NOMO-1 (cell line): Measurements from ENCODE around the gene GNG2.

Experiments used
- DNase-seq, 2 experiments: peaks; one replicate each; lab custom pipeline; 2025; ENCODE audit not compliant: unreplicated experiment in 2 of 2; lab: John Stamatoyannopoulos, UW

GNG2 gene

GRCh38 chr14:51884086-51884927 is 23.9 kb downstream of the GNG2 start:
- DNase-seq, result peak; percentile 83 to 97

GRCh38 chr14:51889851-51890250 is 29.4 kb downstream of the GNG2 start:
- no peak for DNase-seq

- no peak for DNase-seq
Observed at GRCh38 chr14:51894250-51894649, 33.8 kb downstream of the GNG2 start.

- DNase-seq, result no peak
Observed at GRCh38 chr14:51895375-51895774, 35.0 kb downstream of the GNG2 start.

GRCh38 chr14:51897791-51898355 is 37.5 kb downstream of the GNG2 start:
- no peak for DNase-seq

- no peak for DNase-seq
Observed at GRCh38 chr14:51901475-51902024, 41.1 kb downstream of the GNG2 start.

GRCh38 chr14:51905656-51906121 is 45.3 kb downstream of the GNG2 start:
- peak; percentile 16 to 32 for DNase-seq

- DNase-seq, result no peak
Observed at GRCh38 chr14:51908086-51908485, 47.7 kb downstream of the GNG2 start.

GRCh38 chr14:51912112-51912786 is 51.8 kb downstream of the GNG2 start:
- DNase-seq, result no peak

GRCh38 chr14:51914310-51914709 is 53.9 kb downstream of the GNG2 start:
- DNase-seq, result no peak

- no peak for DNase-seq
Observed at GRCh38 chr14:51917193-51917592, 56.8 kb downstream of the GNG2 start.

GRCh38 chr14:51921026-51921425 is 60.6 kb downstream of the GNG2 start:
- no peak for DNase-seq

GRCh38 chr14:51922624-51923023 is 62.2 kb downstream of the GNG2 start:
- DNase-seq, result no peak

- DNase-seq, result no peak
Observed at GRCh38 chr14:51924600-51924999, 64.2 kb downstream of the GNG2 start.

- DNase-seq, result no peak
Observed at GRCh38 chr14:51925980-51926379, 65.6 kb downstream of the GNG2 start.

GRCh38 chr14:51926449-51926848 is 66.0 kb downstream of the GNG2 start:
- no peak for DNase-seq

- no peak for DNase-seq
Observed at GRCh38 chr14:51928568-51928967, 68.2 kb downstream of the GNG2 start.

GRCh38 chr14:51929166-51929565 is 68.8 kb downstream of the GNG2 start:
- DNase-seq, result no peak

- no peak for DNase-seq
Observed at GRCh38 chr14:51929910-51930682, 69.7 kb downstream of the GNG2 start.

GRCh38 chr14:51931308-51931707 is 70.9 kb downstream of the GNG2 start:
- no peak for DNase-seq

GRCh38 chr14:51933191-51933590 is 72.8 kb downstream of the GNG2 start:
- peak in 1 of 2 experiments; percentile 40 for DNase-seq
